HepG2 (cell line): ENCODE data around the gene TCTN2. TPM values are rescaled to one million over a fixed set of nuclear protein-coding genes. Genes with fewer than 3 reads are reported as not detected.

ENCODE experiments used
- NFYC ChIP-seq: IDR thresholded peaks from 2 replicates; pipeline ENCODE4 v1.6.1; 2016; ENCODE audit warnings: missing genetic modification reagents, missing compliant biosample characterization
- ZNF33A ChIP-seq: sonication (generic); formaldehyde crosslinking; IDR thresholded peaks from 2 replicates; pipeline ENCODE4 v1.5.1; 2020; ENCODE audit warnings: missing genetic modification reagents, mild to moderate bottlenecking, moderate library complexity, borderline replicate concordance
- ZNF510 ChIP-seq: sonication (generic); formaldehyde crosslinking; IDR thresholded peaks from 2 replicates; pipeline ENCODE4 v1.4.0; 2020; ENCODE audit warnings: low read depth, mild to moderate bottlenecking, missing genetic modification reagents
- polyA plus RNA-seq, 8 experiments: library from polyadenylated mRNA; depleted of rRNA in 3 of 8; stranded (reverse) in 7 of 8; unstranded in 1 of 8; fragments of >200 nt; fragmentation: Illumina TruSeq in 4 of 8; extraction: Trizol in 4 of 8; gene quantifications; 2 replicates each; pipeline versions ENCODE4 v1.2.1 to v1.2.3, GENCODE V29; 2011 to 2016; ENCODE audit warnings: low read depth in 4 of 8, missing spikeins in 1 of 8, mixed read lengths in 1 of 8; ENCODE audit not compliant: insufficient read depth in 1 of 8
- total RNA-seq, 5 experiments: library from RNA; depleted of rRNA; stranded (reverse); fragments of >200 nt; fragmentation: Illumina TruSeq; extraction: Trizol; gene quantifications; 2 replicates each; pipeline ENCODE4 v1.2.3, GENCODE V29; 2016; ENCODE audit warnings: low read depth in 1 of 5
- TF ChIP-seq, protein P1 (sequence below): sonication (generic); formaldehyde crosslinking; IDR thresholded peaks from 2 replicates; pipeline ENCODE4 v1.5.1; 2020; ENCODE audit warnings: missing genetic modification reagents, mild to moderate bottlenecking, borderline replicate concordance

The TCTN2 gene
- total and polyA plus RNA-seq, 2 of the 13 experiments (the other 11 are each of a cell fraction or from before 2014, with no cell fraction given): 5.0 to 8.1 TPM

DNA sequence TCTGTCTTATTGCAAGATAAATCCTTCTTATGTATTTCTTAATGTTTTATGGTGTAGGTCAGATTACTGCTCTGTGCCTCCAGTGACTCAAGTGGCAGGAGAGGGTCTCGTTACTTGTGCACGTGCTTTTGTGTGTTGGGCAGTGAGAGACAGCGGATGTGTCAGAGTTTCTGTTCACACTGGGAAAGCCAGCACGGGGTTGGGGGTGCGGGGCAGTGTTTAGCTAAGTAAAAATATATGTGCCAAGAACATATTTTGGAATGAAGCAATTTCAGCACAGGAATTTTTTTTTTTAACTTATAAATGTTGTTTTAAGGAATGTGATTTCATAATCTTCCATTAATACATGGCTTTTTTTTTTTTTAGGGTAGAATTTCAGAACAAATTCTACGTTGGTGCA is 86.6 kb downstream of the TCTN2 start (continued):
- TF ChIP-seq, protein P1, sequence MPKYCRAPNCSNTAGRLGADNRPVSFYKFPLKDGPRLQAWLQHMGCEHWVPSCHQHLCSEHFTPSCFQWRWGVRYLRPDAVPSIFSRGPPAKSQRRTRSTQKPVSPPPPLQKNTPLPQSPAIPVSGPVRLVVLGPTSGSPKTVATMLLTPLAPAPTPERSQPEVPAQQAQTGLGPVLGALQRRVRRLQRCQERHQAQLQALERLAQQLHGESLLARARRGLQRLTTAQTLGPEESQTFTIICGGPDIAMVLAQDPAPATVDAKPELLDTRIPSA: no peak
- no peak for TF ChIP-seq ZNF33A
- TF ChIP-seq NFYC: no peak
- no peak for TF ChIP-seq ZNF510 (CRISPR knock-in tag)
- TF ChIP-seq, all 625 proteins: peak for 0

Other genes with a start within 250 kb of the TCTN2 start
- gene RILPL2, start 234.4 kb upstream of the TCTN2 start, total RNA-seq (2016; rRNA removed; fragmentation: Illumina TruSeq; extraction: Trizol): 8.1 and 9.1 TPM in 2 replicates
- gene RILPL2, start 234.4 kb upstream of the TCTN2 start, polyA plus RNA-seq (2011; rRNA removed): 2.5 and 2.7 TPM in 2 replicates
- 21.9 and 22.6 TPM in 2 replicates for gene SNRNP35, start 213.0 kb upstream of the TCTN2 start, total RNA-seq (2016; rRNA removed; fragmentation: Illumina TruSeq; extraction: Trizol)
- gene SNRNP35, start 213.0 kb upstream of the TCTN2 start, polyA plus RNA-seq (2011; rRNA removed): 11.3 and 11.9 TPM in 2 replicates
- 3.9 and 5.8 TPM in 2 replicates for gene RILPL1, start 137.4 kb upstream of the TCTN2 start, total RNA-seq (2016; rRNA removed; fragmentation: Illumina TruSeq; extraction: Trizol)
- gene RILPL1, start 137.4 kb upstream of the TCTN2 start, polyA plus RNA-seq (2011; rRNA removed): 28.4 and 32.0 TPM in 2 replicates
- gene TMED2, start 86.6 kb upstream of the TCTN2 start, total RNA-seq (2016; rRNA removed; fragmentation: Illumina TruSeq; extraction: Trizol): 202 and 240 TPM in 2 replicates
- 166 and 200 TPM in 2 replicates for gene TMED2, start 86.6 kb upstream of the TCTN2 start, polyA plus RNA-seq (2011; rRNA removed)
- gene DDX55, start 69.0 kb upstream of the TCTN2 start, total RNA-seq (2016; rRNA removed; fragmentation: Illumina TruSeq; extraction: Trizol): 29.5 and 37.0 TPM in 2 replicates
- gene DDX55, start 69.0 kb upstream of the TCTN2 start, polyA plus RNA-seq (2011; rRNA removed): 21.1 and 22.2 TPM in 2 replicates
- gene EIF2B1, start 37.4 kb upstream of the TCTN2 start, total RNA-seq (2016; rRNA removed; fragmentation: Illumina TruSeq; extraction: Trizol): 37.4 and 45.1 TPM in 2 replicates
- 18.7 and 20.1 TPM in 2 replicates for gene EIF2B1, start 37.4 kb upstream of the TCTN2 start, polyA plus RNA-seq (2011; rRNA removed)
- 58.8 and 88.6 TPM in 2 replicates for gene GTF2H3, start 37.3 kb upstream of the TCTN2 start, total RNA-seq (2016; rRNA removed; fragmentation: Illumina TruSeq; extraction: Trizol)
- 24.6 and 35.8 TPM in 2 replicates for gene GTF2H3, start 37.3 kb upstream of the TCTN2 start, polyA plus RNA-seq (2011; rRNA removed)
- 15.6 and 26.2 TPM in 2 replicates for gene ATP6V0A2, start 41.2 kb downstream of the TCTN2 start, total RNA-seq (2016; rRNA removed; fragmentation: Illumina TruSeq; extraction: Trizol)
- gene ATP6V0A2, start 41.2 kb downstream of the TCTN2 start, polyA plus RNA-seq (2011; rRNA removed): 17.7 and 18.2 TPM in 2 replicates
- gene DNAH10, start 91.2 kb downstream of the TCTN2 start, total RNA-seq (2016; rRNA removed; fragmentation: Illumina TruSeq; extraction: Trizol): 0.02 and 0.06 TPM in 2 replicates
- 0.01 and 0.08 TPM in 2 replicates for gene DNAH10, start 91.2 kb downstream of the TCTN2 start, polyA plus RNA-seq (2011; rRNA removed)